ENCODE results near the gene STK25.

- TF ChIP-seq, protein P1, sequence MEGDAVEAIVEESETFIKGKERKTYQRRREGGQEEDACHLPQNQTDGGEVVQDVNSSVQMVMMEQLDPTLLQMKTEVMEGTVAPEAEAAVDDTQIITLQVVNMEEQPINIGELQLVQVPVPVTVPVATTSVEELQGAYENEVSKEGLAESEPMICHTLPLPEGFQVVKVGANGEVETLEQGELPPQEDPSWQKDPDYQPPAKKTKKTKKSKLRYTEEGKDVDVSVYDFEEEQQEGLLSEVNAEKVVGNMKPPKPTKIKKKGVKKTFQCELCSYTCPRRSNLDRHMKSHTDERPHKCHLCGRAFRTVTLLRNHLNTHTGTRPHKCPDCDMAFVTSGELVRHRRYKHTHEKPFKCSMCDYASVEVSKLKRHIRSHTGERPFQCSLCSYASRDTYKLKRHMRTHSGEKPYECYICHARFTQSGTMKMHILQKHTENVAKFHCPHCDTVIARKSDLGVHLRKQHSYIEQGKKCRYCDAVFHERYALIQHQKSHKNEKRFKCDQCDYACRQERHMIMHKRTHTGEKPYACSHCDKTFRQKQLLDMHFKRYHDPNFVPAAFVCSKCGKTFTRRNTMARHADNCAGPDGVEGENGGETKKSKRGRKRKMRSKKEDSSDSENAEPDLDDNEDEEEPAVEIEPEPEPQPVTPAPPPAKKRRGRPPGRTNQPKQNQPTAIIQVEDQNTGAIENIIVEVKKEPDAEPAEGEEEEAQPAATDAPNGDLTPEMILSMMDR (IDR thresholded peaks at IDR 0.05; ENCODE audit: insufficient read depth, low read length, poor library complexity, severe bottlenecking) = no peak
- TF ChIP-seq EZH2phosphoT487 (conservative IDR thresholded peaks at IDR 0.05; ENCODE audit: low read length) = no peak
Observed at GRCh38 chr2:241509155-241509784, 886 bp upstream of the STK25 start.
